Small intestine (tissue), 7 donors: Measurements from ENCODE around the gene LAT. TPM values are rescaled to one million over a fixed set of nuclear protein-coding genes. Genes with fewer than 3 reads are reported as not detected.

Experiments
- DNase-seq, 2 donors: peaks; one replicate each; pipeline versions ENCODE4 v3.0.0 to v3.0.0-alpha.2; 2013
- FAIRE-seq: peaks from 2 replicates; lab custom pipeline; 2012; peaks lifted over from hg19 to GRCh38; lab: Jason Lieb, UNC
- H3K27ac ChIP-seq, 3 donors: one replicate each; pipeline ENCODE4 v1.5.1; 2013; ENCODE audit warnings: low read length in 2 of 3, mild to moderate bottlenecking in 2 of 3, control low read depth in 1 of 3, inconsistent platforms in 1 of 3, low read depth in 1 of 3, moderate library complexity in 1 of 3
- H3K27me3 ChIP-seq, 3 donors: one replicate each; pipeline ENCODE4 v1.6.1; 2013; ENCODE audit warnings: low read length in 3 of 3, inconsistent platforms in 1 of 3; ENCODE audit not compliant: control insufficient read depth in 3 of 3, insufficient read depth in 3 of 3
- H3K36me3 ChIP-seq, 3 donors: one replicate each; pipeline ENCODE4 v1.6.1; 2013; ENCODE audit warnings: low read length in 3 of 3, inconsistent platforms in 1 of 3, low read depth in 1 of 3, mild to moderate bottlenecking in 1 of 3, moderate library complexity in 1 of 3; ENCODE audit not compliant: control insufficient read depth in 3 of 3, insufficient read depth in 2 of 3
- H3K4me1 ChIP-seq, 3 donors: one replicate each; pipeline ENCODE4 v1.6.1; 2013; ENCODE audit warnings: low read length in 2 of 3, inconsistent platforms in 1 of 3, low read depth in 1 of 3, mild to moderate bottlenecking in 1 of 3, moderate library complexity in 1 of 3; ENCODE audit not compliant: control insufficient read depth in 3 of 3, insufficient read depth in 2 of 3
- H3K4me3 ChIP-seq, 3 donors: one replicate each; pipeline ENCODE4 v1.5.1; 2013; ENCODE audit warnings: low read length in 3 of 3, control low read depth in 1 of 3, inconsistent platforms in 1 of 3, low read depth in 1 of 3, mild to moderate bottlenecking in 1 of 3, moderate library complexity in 1 of 3
- H3K9me3 ChIP-seq, 2 donors: one replicate each; pipeline ENCODE4 v1.6.1; 2013; ENCODE audit warnings: low read depth in 1 of 2, low read length in 1 of 2; ENCODE audit not compliant: control insufficient read depth in 2 of 2, insufficient read depth in 1 of 2
- WGBS, 3 donors: extraction: QIAGEN DNeasy Blood & Tissue Kit; methylation state at CpG; one replicate each; pipeline ENCODE4 v1.1.7; 2013; 5-methylcytosine and 5-hydroxymethylcytosine counted together
- polyA plus RNA-seq, 4 donors: library from polyadenylated mRNA; stranded (reverse) in 3 of 4; unstranded in 1 of 4; fragments of 200-250 nt in 3 of 4; fragments of 120-200 nt in 1 of 4; gene quantifications; one replicate each; pipeline versions ENCODE4 v1.2.1 to v1.2.3, GENCODE V29; 2013
- donor health status: healthy with polysubstance abuse.
- donor health status: control.
- donor health status: control.
- donor health status: Bipolar disorder and iron deficiency.
- donor health status: healthy.

LAT gene
- polyA plus RNA-seq, 4 donors, result 7.5 to 19.2 (median 12.1) TPM

DNA sequence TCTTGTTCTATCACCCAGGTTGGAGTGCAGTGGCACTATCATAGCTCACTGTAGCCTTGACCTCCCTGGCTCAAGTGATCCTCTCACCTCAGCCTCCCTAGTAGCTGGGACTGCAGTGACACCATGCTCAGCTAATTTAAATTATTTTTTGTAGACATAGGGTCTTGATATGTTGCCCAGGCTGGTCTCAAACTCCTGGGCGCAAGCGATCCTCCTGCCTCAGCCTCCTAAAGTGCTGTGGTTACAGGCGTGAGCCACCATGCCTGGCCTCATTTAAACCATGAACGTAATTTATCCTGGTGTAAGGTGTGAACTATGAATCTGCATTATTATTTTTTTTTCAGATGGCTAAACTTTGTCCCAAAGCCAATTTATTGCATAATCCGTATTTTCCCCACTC, 37.3 kb downstream of the LAT start:
- 76 to 84% (median 81%) methylated on average over 5 of the region's 5 CpGs for WGBS, 3 donors

DNA sequence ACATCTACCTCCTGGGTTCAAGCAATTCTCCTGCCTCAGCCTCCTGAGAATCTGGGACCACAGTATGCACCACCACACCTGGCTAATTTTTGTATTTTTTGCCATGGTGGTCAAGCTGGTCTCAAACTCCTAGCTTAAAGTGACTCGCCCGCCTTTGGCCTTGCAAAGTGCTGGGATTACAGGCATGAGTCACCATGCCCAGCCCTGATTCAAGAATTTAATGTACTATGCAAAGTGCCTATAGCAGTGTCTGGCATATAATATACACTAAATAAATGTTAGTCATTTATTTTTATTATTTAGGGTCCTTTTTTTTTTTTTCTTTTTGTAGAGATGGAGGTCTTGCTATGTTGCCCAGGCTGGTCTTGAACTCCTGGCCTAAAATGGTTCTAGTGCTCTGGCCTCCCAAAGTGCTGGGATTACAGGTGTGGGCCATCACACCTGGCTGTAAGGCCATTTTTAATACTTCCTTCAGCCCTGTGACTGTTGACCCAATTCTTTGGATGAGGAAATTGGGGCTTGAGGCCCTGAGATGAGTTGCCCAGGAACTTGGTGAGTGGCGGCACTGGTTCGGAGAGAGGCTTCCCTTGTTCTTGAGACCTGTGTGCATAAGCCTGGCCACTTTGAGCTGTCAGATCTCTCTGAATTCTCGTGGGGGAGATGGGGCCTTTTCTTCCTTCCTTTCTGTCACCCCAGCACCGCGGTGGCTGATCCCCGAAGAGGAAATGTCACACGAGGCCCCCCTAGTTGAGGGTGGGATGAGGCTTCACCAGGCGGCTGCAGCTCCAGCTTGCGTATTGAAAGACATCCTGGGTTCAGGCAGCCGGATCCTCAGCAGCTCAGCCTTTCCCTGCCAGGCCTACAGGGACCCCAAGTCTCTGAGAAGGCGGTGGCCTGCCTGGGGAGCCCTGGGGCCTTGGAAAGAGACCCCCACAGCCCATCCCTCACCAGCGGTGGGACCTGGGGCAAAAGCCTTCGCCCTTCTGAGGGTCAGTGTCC, 38.7 kb downstream of the LAT start:
- no peaks in the 10 kb centered on the region for H3K27me3 ChIP-seq
- no peaks in the 10 kb centered on the region for H3K36me3 ChIP-seq
- DNase-seq, result peak in 1 of 2 donors; percentile 17
- WGBS, 3 donors, result 68 to 76% (median 74%) methylated on average over 15 of the region's 15 CpGs
- no peak overlapping the region for H3K4me3 ChIP-seq
- H3K4me1 ChIP-seq, result no peaks in the 10 kb centered on the region
- H3K27ac ChIP-seq, result no peak overlapping the region
- FAIRE-seq, result no peak
- H3K9me3 ChIP-seq, result no peaks in the 10 kb centered on the region

More for the DNA sequence above, 37.3 kb downstream of the LAT start:
- H3K27me3 ChIP-seq, result no peaks in the 10 kb centered on the region
- no peaks in the 10 kb centered on the region for H3K4me1 ChIP-seq
- H3K36me3 ChIP-seq, result no peaks in the 10 kb centered on the region
- DNase-seq (no peak), FAIRE-seq (no peak)
- H3K27ac ChIP-seq, result no peak overlapping the region
- no peak overlapping the region for H3K4me3 ChIP-seq
- H3K9me3 ChIP-seq, result no peaks in the 10 kb centered on the region

DNA sequence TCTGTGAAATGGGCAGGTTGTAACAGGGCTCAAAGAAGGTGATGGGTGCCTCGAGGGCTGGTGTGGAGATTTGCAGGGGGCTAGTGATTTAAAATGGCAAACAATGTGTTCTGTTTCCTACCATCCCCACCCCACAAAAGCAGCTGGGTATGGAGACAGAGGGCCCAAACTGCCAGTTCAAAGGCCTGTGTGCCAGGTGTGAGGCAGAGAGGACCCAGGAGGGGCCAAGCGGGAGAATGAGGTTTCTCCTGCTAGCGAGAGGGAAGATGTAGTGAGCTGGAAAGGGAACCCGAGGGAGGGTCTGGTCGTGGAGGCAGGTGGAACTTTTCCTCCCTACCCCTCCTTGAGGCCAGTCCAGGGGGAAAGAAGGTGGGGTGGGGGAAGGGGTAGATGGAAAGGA, 39.4 kb downstream of the LAT start:
- DNase-seq (no peak), FAIRE-seq (no peak)
- 55 to 60% (median 59%) methylated on average over 5 of the region's 5 CpGs for WGBS, 3 donors
- H3K36me3 ChIP-seq, result no peaks in the 10 kb centered on the region
- H3K4me1 ChIP-seq, result no peaks in the 10 kb centered on the region
- H3K4me3 ChIP-seq, result no peak overlapping the region
- no peaks in the 10 kb centered on the region for H3K27me3 ChIP-seq
- H3K27ac ChIP-seq, result no peak overlapping the region
- H3K9me3 ChIP-seq, result no peaks in the 10 kb centered on the region

DNA sequence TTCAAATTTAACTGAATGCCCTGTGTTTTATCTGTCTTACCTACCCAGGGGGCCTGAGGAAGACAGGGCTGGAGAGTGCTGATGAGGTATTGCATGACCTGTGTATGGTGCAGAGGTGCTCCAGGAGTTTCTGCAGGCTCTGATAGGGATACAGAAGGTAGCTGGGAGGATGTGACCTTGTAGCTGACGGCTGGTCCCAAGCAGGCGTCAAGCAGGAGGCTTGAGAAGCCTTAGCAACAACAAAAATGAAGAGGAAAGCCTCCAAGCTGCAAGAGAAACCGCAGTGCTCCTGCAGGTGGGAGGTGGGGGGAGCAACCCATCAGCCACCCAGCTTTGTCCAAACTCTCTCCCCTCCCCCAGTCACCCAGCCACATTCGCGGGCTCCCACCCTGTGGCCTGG, 40.4 kb downstream of the LAT start:
- Histone ChIP-seq H3K9me3 (no peaks in the 10 kb centered on the region), H3K27ac (no peak overlapping the region), H3K4me3 (no peak overlapping the region), H3K36me3 (no peaks in the 10 kb centered on the region), H3K27me3 (no peaks in the 10 kb centered on the region), H3K4me1 (no peaks in the 10 kb centered on the region)
- WGBS, 3 donors, result 48 to 53% (median 53%) methylated on average over 5 of the region's 5 CpGs
- no peak for DNase-seq
- FAIRE-seq, result no peak

DNA sequence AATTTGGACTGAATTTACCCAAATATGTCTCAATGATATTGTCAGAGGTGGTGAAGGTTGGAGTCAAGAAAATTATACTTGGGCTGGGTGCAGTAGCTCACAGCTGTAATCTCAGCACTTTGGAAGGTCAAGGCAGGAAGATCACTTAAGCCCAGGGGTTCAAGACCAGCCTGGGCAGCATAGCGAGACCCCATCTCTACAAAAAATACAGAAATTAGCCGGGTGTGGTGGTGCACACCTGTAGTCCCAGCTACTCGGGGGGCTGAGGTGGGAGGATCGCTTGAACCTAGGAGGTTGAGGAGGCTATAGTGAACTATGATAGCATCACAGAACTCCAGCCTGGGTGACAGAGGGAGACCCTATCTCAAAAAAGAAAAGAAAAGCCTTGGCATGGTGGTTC, 40.9 kb downstream of the LAT start:
- 88 to 95% (median 92%) methylated on average over 4 of the region's 4 CpGs for WGBS, 3 donors
- H3K9me3 ChIP-seq, result no peaks in the 10 kb centered on the region
- DNase-seq, result no peak
- no peak overlapping the region for H3K27ac ChIP-seq
- no peak for FAIRE-seq
- H3K36me3 ChIP-seq, result no peaks in the 10 kb centered on the region
- no peaks in the 10 kb centered on the region for H3K27me3 ChIP-seq
- H3K4me1 ChIP-seq, result no peaks in the 10 kb centered on the region
- H3K4me3 ChIP-seq, result no peak overlapping the region

DNA sequence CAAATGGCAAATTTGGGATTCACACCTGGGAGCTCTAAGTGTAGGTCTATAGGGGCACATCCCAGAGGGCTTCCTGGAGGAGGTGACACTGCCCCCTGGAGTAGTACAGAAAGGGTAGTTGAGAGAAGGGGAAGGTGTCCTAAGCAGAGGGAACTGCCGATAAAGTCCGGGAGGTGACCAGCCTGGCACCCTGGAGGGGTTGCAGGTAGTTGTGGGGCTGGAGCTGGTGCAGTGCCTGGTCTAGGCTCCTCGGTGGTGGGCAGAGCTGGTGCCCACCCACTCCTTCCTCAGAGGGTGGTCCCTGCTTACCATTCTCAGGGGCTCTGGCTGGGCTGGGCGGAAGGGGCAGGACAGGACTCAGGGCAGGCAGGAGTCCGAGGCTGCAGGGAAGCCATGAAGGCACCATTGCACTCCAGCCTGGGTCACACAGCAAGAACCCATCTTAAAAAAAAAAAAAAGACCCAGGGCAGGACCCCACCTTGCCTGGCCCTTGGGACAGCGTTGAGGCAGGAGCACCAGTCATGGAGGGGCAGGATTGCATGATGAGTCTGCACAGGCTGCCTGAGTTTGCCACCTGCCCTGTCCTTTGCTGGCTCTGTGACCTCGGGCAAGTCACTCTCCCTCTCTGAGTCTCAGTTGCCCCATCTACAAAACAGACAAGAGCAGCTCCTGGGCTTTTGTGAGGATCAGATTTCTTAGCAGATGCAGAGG, 43.8 kb downstream of the LAT start:
- H3K9me3 ChIP-seq, result no peaks in the 10 kb centered on the region
- no peak overlapping the region for H3K4me3 ChIP-seq
- H3K36me3 ChIP-seq, result no peaks in the 10 kb centered on the region
- H3K27ac ChIP-seq, result no peak overlapping the region
- WGBS, 3 donors, result 65 to 72% (median 67%) methylated on average over 7 of the region's 7 CpGs
- DNase-seq, result no peak
- FAIRE-seq, result no peak
- H3K27me3 ChIP-seq, result no peaks in the 10 kb centered on the region
- H3K4me1 ChIP-seq, result no peaks in the 10 kb centered on the region

DNA sequence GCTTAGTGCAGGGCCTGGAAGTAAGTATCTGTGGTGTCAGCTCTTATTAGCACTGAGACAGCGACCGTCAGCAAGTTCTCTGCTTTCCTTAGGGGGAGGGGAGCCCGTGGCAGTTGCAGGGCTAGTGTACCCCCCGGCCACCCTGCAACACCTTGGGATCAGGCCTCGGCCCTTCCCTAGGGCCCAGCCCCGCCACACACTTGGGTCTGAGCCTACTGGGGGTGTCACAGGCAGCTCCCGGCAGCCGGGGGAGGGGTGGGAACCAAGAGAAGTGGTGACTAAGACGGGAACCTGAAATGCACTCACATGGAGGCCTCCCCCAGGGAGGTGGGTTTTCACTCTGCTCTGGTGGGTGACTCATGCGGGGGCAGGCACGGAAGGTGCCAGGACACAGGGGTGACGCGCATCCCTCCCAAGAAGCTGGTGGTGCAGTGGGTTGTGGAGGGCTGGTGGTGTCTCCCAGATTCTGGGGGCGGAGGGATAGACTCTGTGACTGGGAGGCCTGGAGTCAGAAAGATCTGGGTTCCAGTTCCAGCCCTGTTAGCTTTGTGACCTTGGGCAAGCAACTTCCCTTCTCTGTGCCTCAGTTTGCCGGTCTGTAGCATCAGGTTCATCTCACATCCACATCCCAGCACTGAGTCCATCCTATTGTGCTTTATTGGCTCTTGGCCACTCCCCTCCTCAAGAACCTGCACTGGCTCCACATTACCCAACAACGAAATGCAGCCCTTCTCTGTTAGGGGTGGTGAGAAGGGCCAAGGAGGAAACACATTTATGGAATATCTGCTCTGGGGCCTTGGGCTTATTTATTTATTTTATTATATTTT, 44.5 kb downstream of the LAT start:
- Histone ChIP-seq H3K4me1 (no peaks in the 10 kb centered on the region), H3K4me3 (no peak overlapping the region), H3K36me3 (no peaks in the 10 kb centered on the region), H3K27ac (no peak overlapping the region), H3K27me3 (no peaks in the 10 kb centered on the region), H3K9me3 (no peaks in the 10 kb centered on the region)
- no peak for DNase-seq
- WGBS, 3 donors, result 42 to 46% (median 46%) methylated on average over 16 of the region's 16 CpGs
- no peak for FAIRE-seq
